HL-60 (cell line): Measurements from ENCODE around the gene SPATA17.

Experiments
- DNase-seq, 2 experiments: peaks; one replicate each; pipeline ENCODE4 v3.0.0-alpha.2; 2010 to 2020; ENCODE audit warnings: low read depth in 1 of 2, low spot score in 1 of 2
- H3K27ac ChIP-seq: fragments of 250-450 bp; sonication (Bioruptor Pico); replicated peaks from 2 replicates; pipeline ENCODE4 v1.5.1; 2020; ENCODE audit warnings: mild to moderate bottlenecking, moderate library complexity
- H3K27me3 ChIP-seq: fragments of 250-450 bp; sonication (Bioruptor Pico); 2 replicates; pipeline ENCODE4 v1.5.1; 2021; ENCODE audit warnings: mild to moderate bottlenecking, moderate library complexity; ENCODE audit not compliant: insufficient read depth, poor library complexity, severe bottlenecking
- H3K4me3 ChIP-seq: replicated peaks from 2 replicates; pipeline ENCODE4 v1.5.1; 2011; ENCODE audit warnings: mild to moderate bottlenecking, control low read depth, low read length; ENCODE audit not compliant: insufficient read depth
- GABPA ChIP-seq: IDR thresholded peaks from 2 replicates; pipeline ENCODE4 v1.6.1; 2012; ENCODE audit warnings: low read depth
- POLR2AphosphoS5 ChIP-seq: IDR thresholded peaks from 2 replicates; pipeline ENCODE4 v1.6.1; 2012; ENCODE audit warnings: low read depth
- REST ChIP-seq: IDR thresholded peaks from 2 replicates; pipeline ENCODE4 v1.6.1; 2012; ENCODE audit warnings: low read depth; ENCODE audit not compliant: insufficient replicate concordance
- SPI1 ChIP-seq: IDR thresholded peaks from 2 replicates; pipeline ENCODE4 v1.6.1; 2012; ENCODE audit warnings: low read depth, mild to moderate bottlenecking, borderline replicate concordance
- TF ChIP-seq, protein P1 (sequence below): IDR thresholded peaks from one replicate; pipeline ENCODE4 v1.5.1; 2011; ENCODE audit warnings: low read length, control low read depth, inconsistent platforms; ENCODE audit not compliant: insufficient read depth

Gene SPATA17

DNA sequence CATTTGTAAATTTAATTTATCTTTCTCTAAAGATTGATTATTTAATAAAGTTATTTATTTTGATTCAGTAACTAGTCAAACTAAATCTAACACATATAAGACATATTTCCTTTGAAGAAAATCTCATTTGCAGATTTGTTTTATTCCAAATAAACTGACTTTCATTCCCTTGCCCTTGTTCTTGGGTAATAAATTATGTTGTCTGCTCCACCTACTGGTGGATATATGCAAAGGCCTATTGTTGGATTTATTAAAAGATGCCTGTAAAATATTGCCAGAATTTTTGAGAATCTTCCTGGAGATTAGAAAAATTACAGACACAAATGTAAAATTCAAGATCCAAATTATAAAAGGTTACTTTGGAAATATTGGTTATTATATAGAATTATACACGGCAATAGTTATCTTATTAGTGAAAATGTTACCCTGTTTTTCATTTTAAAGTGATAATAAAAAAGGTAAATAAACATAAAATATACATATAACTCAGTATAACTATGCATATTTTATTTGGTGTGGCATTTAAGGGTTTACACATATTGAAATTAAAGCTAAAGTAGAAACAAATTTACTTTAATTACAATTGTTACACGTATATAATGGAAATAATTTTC, 116.1 kb downstream of the SPATA17 start:
- Histone ChIP-seq H3K27me3 (no peaks in the 10 kb centered on the region), H3K27ac (no peak overlapping the region), H3K4me3 (no peak overlapping the region)
- TF ChIP-seq POLR2AphosphoS5 = no peak
- TF ChIP-seq, protein P1, sequence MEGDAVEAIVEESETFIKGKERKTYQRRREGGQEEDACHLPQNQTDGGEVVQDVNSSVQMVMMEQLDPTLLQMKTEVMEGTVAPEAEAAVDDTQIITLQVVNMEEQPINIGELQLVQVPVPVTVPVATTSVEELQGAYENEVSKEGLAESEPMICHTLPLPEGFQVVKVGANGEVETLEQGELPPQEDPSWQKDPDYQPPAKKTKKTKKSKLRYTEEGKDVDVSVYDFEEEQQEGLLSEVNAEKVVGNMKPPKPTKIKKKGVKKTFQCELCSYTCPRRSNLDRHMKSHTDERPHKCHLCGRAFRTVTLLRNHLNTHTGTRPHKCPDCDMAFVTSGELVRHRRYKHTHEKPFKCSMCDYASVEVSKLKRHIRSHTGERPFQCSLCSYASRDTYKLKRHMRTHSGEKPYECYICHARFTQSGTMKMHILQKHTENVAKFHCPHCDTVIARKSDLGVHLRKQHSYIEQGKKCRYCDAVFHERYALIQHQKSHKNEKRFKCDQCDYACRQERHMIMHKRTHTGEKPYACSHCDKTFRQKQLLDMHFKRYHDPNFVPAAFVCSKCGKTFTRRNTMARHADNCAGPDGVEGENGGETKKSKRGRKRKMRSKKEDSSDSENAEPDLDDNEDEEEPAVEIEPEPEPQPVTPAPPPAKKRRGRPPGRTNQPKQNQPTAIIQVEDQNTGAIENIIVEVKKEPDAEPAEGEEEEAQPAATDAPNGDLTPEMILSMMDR = peak; percentile 60
- no peak for DNase-seq

DNA sequence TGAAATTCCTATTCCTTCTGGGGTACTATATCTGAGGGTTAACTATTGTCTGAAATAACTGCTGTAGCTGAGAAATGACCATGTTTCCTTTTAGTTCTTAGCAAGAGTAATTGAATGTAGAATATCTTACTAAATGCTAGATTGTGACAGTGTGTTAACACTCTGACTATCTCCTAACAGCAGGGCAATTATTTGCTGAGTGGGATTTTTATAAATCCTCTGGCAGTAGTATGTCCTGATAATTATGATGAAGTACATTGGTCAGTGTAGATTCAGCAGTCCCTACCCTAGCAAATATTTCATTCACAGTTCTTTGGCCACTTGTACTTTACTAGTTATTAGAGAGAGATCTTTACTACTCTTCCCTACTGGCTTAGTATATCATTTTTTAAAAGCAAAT, 138.6 kb downstream of the SPATA17 start:
- no peak overlapping the region for H3K27ac ChIP-seq
- H3K4me3 ChIP-seq = no peak overlapping the region
- no peak for DNase-seq
- H3K27me3 ChIP-seq = no peaks in the 10 kb centered on the region
- TF ChIP-seq REST (no peak), GABPA (no peak), SPI1 (no peak), POLR2AphosphoS5 (no peak)
- TF ChIP-seq, protein P1 = no peak

DNA sequence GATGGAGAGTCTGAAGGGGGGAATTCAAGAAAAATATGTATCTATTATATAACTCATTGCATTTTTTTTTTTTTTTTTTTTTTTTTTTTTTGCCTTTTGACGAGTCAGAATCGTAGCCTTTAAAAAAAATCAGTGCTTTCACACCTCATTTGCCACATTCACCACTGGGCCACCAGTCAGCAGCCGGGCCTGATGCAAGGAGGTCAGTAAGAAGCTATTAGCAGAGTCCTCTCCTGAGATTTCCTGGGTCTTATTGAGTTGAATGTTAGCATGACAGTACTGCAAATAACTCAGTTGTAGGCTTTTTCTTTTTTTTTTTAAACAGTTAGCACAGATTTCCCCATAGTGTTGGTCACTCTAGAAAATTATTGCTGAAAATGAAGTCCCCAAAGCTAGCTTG, 139.8 kb downstream of the SPATA17 start:
- Histone ChIP-seq H3K27ac (no peak overlapping the region), H3K4me3 (no peak overlapping the region), H3K27me3 (no peaks in the 10 kb centered on the region)
- DNase-seq = no peak
- TF ChIP-seq GABPA (no peak), REST (no peak), POLR2AphosphoS5 (no peak), SPI1 (no peak)
- TF ChIP-seq, protein P1 = no peak

- TF ChIP-seq, protein P1 = no peak
- TF ChIP-seq REST (no peak), POLR2AphosphoS5 (no peak), GABPA (no peak), SPI1 (no peak)
- Histone ChIP-seq H3K27me3 (no peaks in the 10 kb centered on the region), H3K27ac (no peak overlapping the region), H3K4me3 (no peak overlapping the region)
- no peak for DNase-seq
These were observed 145.5 kb downstream of the SPATA17 start for GRCh38 chr1:217776693-217777092.
